Breast epithelium (tissue), 3 donors: ENCODE data around the gene MEST.

Experiments used
- CTCF ChIP-seq, 3 donors: fragments of 450-650 bp; IDR thresholded peaks; one replicate each; pipeline ENCODE4 v1.5.1; 2016 to 2017; ENCODE audit warnings: antibody characterized with exemption in 3 of 3, mild to moderate bottlenecking in 3 of 3, moderate library complexity in 3 of 3
- POLR2A ChIP-seq: fragments of 450-650 bp; IDR thresholded peaks from one replicate; pipeline ENCODE4 v1.6.1; 2016; ENCODE audit warnings: antibody characterized with exemption, mild to moderate bottlenecking, moderate library complexity
- POLR2AphosphoS5 ChIP-seq, 3 donors: sonication (generic); formaldehyde crosslinking; IDR thresholded peaks; one replicate each; pipeline ENCODE4 v1.6.1; 2017; ENCODE audit warnings: antibody characterized with exemption in 3 of 3

- TF ChIP-seq CTCF (IDR thresholded peaks at IDR 0.05): no peak
- no peak for TF ChIP-seq POLR2AphosphoS5 (IDR thresholded peaks at IDR 0.05)
- TF ChIP-seq POLR2A: no peak
Observed at GRCh38 chr7:130452951-130453350, 38.9 kb upstream of the MEST start.
